Inferior parietal cortex (tissue), 1 donor: Measurements from ENCODE around the gene SSX4B.
"Not testable (repeated sequence)": the region's sequence is repeated elsewhere in the genome, so short reads cannot be mapped to it uniquely, and the experiment has no call there.

Source experiments
- DNase-seq: peaks from one replicate; pipeline ENCODE4 v3.0.0-alpha.2; 2016; ENCODE audit errors: extremely low spot score

Gene SSX4B, protein sequence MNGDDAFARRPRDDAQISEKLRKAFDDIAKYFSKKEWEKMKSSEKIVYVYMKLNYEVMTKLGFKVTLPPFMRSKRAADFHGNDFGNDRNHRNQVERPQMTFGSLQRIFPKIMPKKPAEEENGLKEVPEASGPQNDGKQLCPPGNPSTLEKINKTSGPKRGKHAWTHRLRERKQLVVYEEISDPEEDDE

DNA sequence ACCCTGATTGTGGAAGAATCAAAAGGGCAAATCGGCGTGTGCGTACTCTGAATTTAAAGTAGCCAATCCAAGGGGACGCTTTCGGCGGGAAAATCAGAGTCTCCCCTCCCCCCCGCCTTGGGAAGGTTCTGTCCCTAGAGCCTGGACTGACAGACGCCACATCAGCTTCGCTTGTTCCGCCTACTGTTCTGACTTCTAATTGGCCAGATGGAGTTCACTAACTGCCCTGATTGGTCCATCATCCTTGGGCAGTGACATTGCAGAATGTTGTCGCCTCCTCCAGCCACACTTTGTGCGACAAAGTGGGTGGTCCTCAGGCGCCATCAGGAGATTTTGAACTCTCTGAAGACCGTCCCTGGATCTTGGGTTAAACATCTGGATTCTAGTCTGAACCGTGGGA, at the start of gene SSX4B:
Gene SSX4B, minus strand, starts transcription at position 101 of the 400 bp plus-strand sequence. CDS start 588 bp downstream, outside the sequence.
- DNase-seq: not testable (repeated sequence)

DNA sequence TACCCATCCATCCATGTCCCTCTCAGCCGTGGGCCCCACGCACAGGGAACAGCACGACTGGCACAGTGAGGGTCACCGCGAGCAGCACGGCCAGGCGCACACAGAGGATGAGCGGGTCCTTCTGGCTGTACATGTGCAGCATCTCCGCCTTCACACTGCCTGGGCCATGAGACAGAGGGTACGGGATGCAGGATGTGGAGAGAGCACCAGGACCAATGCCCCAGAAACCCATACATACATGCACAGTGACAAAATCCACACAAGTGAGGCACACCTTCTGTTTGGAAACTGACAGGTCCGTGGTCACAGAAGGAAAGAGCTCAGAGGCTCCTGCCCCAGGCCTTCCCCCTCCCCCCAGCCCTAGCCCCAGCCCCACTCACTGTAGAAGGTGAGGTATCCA, 48.8 kb upstream of the SSX4B start:
- DNase-seq: no peak

DNA sequence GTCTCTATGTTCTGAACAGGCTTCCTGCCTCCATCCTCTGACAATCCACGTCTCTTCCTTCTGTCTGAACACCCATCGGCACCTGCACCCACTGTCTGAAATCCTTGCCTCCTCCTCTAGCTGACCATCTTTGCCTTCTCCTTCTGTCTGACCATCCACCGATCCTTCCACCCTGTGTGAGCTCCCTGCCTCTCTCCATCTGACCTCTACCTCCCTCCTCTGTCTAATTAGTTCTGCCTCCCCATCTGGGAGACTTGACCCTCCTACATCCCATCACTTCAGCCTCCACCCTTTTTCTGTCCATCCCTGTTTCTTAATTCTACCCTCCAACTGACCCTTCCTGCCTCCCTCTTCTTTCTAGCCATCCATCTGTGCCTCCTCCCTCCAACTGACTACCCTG, 48.3 kb upstream of the SSX4B start:
- no peak for DNase-seq

GRCh38 chrX:48459483-48459882, 47.7 kb upstream of the SSX4B start:
- DNase-seq: no peak

- no peak for DNase-seq
Measured at GRCh38 chrX:48458711-48459110, 47.0 kb upstream of the SSX4B start.

DNA sequence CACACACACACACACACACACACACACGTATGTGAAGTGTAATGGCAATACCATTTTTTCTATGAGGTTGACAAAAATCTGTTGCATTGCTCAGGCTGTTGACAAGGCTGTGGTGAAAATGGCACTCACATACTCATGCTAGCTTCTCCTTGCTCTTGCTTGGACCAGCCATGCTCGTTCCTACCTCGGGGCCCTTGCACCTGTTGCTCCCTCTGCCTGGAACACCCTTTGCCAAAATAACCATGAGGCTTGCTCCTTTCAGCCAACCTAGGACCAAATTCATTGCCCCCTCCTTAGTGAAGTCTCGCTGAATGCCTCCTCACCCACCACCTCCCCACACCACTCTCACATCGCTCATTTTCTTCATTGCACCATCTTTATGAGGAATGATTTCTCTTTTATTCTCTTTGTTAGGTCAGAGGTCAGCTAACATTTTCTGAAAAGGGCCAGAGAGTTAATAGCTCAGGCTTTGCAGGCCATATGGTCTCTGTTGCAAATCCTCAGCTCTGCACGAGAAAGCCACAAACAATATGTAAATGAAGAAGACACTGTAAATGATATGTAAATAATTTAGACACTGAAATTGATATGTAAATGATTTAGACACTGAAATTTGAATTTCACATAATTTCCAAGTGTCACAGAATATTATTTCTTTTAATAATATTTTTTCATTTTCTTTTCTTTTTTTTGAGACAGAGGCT, 45.0 kb upstream of the SSX4B start:
- no peak for DNase-seq

GRCh38 chrX:48451708-48452107, 39.9 kb upstream of the SSX4B start:
- no peak for DNase-seq

DNA sequence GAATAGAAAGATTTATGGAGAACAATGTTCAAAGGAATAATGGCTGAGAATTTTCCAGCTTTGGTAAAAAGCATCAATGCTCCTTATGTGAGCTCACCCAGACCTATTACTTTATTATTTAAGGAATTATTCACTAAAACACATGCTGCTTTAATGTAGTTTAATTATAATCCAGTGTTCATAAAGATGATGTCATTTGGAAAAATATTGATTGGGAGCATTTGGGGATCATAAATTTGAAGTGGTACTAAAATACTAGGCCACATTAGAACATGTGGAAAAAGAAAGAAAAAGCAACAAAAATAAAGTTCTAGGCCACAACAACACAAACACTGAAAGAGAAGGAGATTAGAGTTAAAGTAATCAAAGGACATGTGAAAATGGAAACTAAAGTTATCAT, 38.3 kb upstream of the SSX4B start:
- no peak for DNase-seq

DNA sequence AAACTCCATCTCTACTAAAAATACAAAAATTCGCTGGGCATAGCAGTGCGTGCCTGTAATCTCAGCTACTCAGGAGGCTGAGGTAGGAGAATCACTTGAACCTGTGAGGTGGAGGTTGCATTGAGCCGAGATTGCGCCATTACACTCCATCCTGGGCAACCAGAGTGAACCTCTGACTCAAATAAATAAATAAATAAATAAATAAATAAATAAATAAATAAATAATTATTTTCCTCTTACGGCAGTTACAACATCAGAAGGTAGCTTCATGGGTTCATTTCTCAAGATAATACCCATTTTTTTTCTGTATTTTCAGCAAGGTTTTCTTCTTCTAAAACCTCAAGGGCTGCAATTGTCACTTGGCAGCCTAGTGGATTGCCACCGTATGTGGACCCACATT, 35.4 kb upstream of the SSX4B start:
- not testable (repeated sequence) for DNase-seq

GRCh38 chrX:48433713-48434112, 22.0 kb upstream of the SSX4B start:
- DNase-seq: not testable (repeated sequence)

GRCh38 chrX:48430166-48430565, 18.4 kb upstream of the SSX4B start:
- DNase-seq: not testable (repeated sequence)

- DNase-seq: not testable (repeated sequence)
Measured at GRCh38 chrX:48429606-48430005, 17.8 kb upstream of the SSX4B start.

GRCh38 chrX:48427027-48427716, 15.4 kb upstream of the SSX4B start:
- DNase-seq: not testable (repeated sequence)

DNA sequence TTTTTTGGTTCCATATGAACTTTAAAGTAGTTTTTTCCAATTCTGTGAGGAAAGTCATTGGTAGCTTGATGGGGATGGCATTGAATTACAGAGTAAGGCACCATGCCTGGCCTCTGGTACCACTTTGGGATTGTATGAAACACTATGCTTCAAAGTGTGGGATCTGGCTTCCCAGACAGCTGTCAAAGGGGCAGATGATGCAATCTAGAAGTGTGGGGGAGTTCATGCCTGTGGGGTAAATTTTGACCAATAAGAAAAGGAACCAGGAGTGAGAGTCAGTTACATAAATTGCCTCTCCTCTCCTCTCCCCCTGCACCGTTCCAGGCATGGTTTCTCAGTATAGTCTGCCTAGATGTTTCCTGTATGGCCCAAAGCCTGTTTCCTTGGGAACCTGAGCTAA, 13.9 kb downstream of the SSX4B start:
- not testable (repeated sequence) for DNase-seq

DNA sequence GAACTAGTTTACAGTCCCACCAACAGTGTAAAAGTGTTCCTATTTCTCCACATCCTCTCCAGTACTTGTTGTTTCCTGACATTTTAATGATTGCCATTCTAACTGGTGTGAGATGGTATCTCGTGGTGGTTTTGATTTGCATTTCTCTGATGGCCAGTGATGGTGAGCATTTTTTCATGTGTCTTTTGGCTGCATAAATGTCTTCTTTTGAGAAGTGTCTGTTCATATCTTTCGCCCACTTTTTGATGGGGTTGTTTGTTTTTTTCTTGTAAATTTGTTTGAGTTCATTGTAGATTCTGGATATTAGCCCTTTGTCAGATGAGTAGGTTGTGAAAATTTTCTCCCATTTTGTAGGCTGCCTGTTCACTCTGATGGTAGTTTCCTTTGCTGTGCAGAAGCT, 14.8 kb downstream of the SSX4B start:
- not testable (repeated sequence) for DNase-seq

- not testable (repeated sequence) for DNase-seq
Measured at GRCh38 chrX:48383239-48383638, 28.5 kb downstream of the SSX4B start, which contains the start of gene SSX4. Gene SSX4, plus strand, starts transcription at chrX:48383539. Its CDS starts 515 bp downstream, at chrX:48384054.

DNA sequence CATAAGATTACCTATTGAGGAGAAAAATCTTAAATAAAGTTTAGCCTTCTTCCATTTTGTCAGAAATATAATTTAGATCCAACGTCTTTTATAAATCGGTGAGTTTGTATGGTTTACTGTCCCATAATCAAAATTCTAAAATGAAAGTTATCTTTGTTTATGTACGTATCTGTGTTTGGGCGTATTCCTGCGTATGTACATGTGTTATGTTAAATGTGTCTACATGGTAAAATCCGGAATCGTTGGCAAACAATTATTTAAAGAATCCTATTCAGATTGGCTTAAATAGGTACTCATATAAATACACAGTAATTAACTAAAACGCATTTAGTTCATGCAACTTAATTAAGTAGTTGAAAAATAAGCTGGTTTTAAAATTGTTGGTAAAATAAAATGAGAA, 41.4 kb downstream of the SSX4B start:
- not testable (repeated sequence) for DNase-seq

GRCh38 chrX:48367717-48368408, 43.9 kb downstream of the SSX4B start:
- DNase-seq: not testable (repeated sequence)

GRCh38 chrX:48359281-48359680, 52.5 kb downstream of the SSX4B start:
- not testable (repeated sequence) for DNase-seq

- DNase-seq: no peak
Measured at GRCh38 chrX:48357681-48358080, 54.1 kb downstream of the SSX4B start.

DNA sequence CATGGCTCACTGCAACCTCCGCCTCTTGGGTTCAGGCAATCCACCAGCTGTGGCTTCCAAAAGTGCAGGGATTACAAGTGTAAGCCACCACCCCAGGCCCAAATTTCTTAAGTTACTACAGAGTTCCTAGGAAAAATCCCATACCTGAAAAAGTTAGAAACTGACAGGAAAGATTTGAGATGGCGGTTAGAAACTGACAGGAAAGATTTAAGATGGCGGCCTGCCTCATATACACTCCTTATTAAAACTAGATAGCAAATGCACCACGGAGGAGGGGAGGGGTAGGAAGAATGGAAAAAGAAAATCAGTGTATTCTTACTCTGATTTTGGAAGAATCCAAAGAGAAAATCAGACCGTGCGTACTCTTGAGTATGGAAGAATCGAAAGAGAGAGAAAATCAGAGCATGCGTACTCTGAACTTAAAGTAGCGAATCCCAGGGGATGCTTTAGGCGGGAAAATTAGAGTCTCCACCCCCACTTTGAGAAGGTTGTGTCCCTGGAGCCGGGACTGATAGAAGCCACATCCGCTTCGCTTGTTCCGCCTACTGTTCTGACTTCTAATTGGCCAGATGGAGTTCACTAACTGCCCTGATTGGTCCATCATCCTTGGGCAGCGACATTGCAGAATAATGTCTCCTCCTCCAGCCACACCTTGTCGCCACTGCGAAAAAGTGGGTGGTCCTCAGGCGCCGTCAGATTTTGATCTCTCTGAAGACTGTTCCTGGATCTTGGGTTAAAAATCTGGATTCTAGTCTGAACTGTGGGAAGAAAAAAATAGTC, 55.3 kb downstream of the SSX4B start, which contains the start of gene SSX3:
Gene SSX3, minus strand, starts transcription at position 389 of the 780 bp plus-strand sequence. CDS start 1,454 bp downstream, outside the sequence.
- DNase-seq: not testable (repeated sequence)
